NCI-H82 treated with DMSO at 0.1 percent for 48 hours (cell line): ENCODE measurements around the gene C1orf115.
"Not testable (repeated sequence)": the region's sequence is repeated elsewhere in the genome, so short reads cannot be mapped to it uniquely, and the experiment has no call there.

ENCODE experiments used
- DNase-seq: peaks from one replicate; lab custom pipeline; 2025; ENCODE audit not compliant: unreplicated experiment; lab: John Stamatoyannopoulos, UW

Gene C1orf115

GRCh38 chr1:220717800-220718640 is 27.9 kb downstream of the C1orf115 start:
- no peak for DNase-seq

GRCh38 chr1:220721266-220721665 is 31.1 kb downstream of the C1orf115 start:
- DNase-seq = not testable (repeated sequence)

GRCh38 chr1:220726634-220727033 is 36.5 kb downstream of the C1orf115 start:
- no peak for DNase-seq

GRCh38 chr1:220727519-220727918 is 37.4 kb downstream of the C1orf115 start:
- DNase-seq = no peak

GRCh38 chr1:220730486-220730885 is 40.3 kb downstream of the C1orf115 start:
- no peak for DNase-seq

- no peak for DNase-seq
These were observed 42.0 kb downstream of the C1orf115 start for GRCh38 chr1:220732137-220732536.

GRCh38 chr1:220732621-220733020 is 42.5 kb downstream of the C1orf115 start:
- no peak for DNase-seq

- DNase-seq = peak; percentile 74
These were observed 43.0 kb downstream of the C1orf115 start for GRCh38 chr1:220733086-220733601.

GRCh38 chr1:220734571-220735326 is 44.6 kb downstream of the C1orf115 start:
- no peak for DNase-seq

- not testable (repeated sequence) for DNase-seq
These were observed 46.1 kb downstream of the C1orf115 start for GRCh38 chr1:220736283-220736682.

- no peak for DNase-seq
These were observed 51.2 kb downstream of the C1orf115 start for GRCh38 chr1:220741349-220741748.

GRCh38 chr1:220741825-220742224 is 51.7 kb downstream of the C1orf115 start:
- DNase-seq = no peak

- no peak for DNase-seq
These were observed 52.4 kb downstream of the C1orf115 start for GRCh38 chr1:220742520-220742919.

GRCh38 chr1:220746851-220747250 is 56.7 kb downstream of the C1orf115 start:
- DNase-seq = no peak

- no peak for DNase-seq
These were observed 57.4 kb downstream of the C1orf115 start for GRCh38 chr1:220747437-220748088.

- DNase-seq = peak; percentile 14
These were observed 58.1 kb downstream of the C1orf115 start, which contains the start of gene MTARC2 for GRCh38 chr1:220748089-220748934. Gene MTARC2, plus strand, starts transcription at chr1:220748322. Its CDS starts 210 bp downstream, at chr1:220748532.
